Measurements from ENCODE around the gene NHS.
A peak's percentile ranks its signal among the peaks of the same experiment; 100 is the strongest.

NHS gene

GRCh38 chrX:17579026-17579425 is 204.0 kb downstream of the NHS start:
- Histone ChIP-seq H2AFZ (ENCODE audit: low read length, unreplicated experiment) (no peak overlapping the region), H3K4me1 (ENCODE audit: control insufficient read depth, insufficient read depth, low read length, unreplicated experiment) (peaks cover 22% of the 10 kb centered on the region), H3K27me3 (ENCODE audit: insufficient read depth, low read length) (no peaks in the 10 kb centered on the region), H3K4me3 (ENCODE audit: low read depth, low read length) (no peak overlapping the region), H3K79me2 (ENCODE audit: control insufficient read depth, insufficient read depth, low read length, unreplicated experiment) (peaks cover 4% of the 10 kb centered on the region), H3K36me3 (ENCODE audit: insufficient read depth, low read length) (no peaks in the 10 kb centered on the region), H3K27ac (ENCODE audit: low read depth, low read length) (no peak overlapping the region)

- Histone ChIP-seq H3K27ac (ENCODE audit: low read depth, low read length) (peak overlapping the region; percentile 43; the same call in 1 of the 2 replicates), H3K27me3 (ENCODE audit: insufficient read depth, low read length) (no peaks in the 10 kb centered on the region)
These were observed 205.6 kb downstream of the NHS start for GRCh38 chrX:17580539-17581152.

GRCh38 chrX:17581641-17582040 is 206.6 kb downstream of the NHS start:
- H3K4me1 ChIP-seq (ENCODE audit: control insufficient read depth, insufficient read depth, low read length, unreplicated experiment), result peaks cover 29% of the 10 kb centered on the region
- no peaks in the 10 kb centered on the region for H3K27me3 ChIP-seq (ENCODE audit: insufficient read depth, low read length)

More at GRCh38 chrX:17580539-17581152, 205.6 kb downstream of the NHS start:
- Histone ChIP-seq H2AFZ (ENCODE audit: low read length, unreplicated experiment) (no peak overlapping the region), H3K79me2 (ENCODE audit: control insufficient read depth, insufficient read depth, low read length, unreplicated experiment) (peaks cover 4% of the 10 kb centered on the region), H3K36me3 (ENCODE audit: insufficient read depth, low read length) (no peaks in the 10 kb centered on the region), H3K4me3 (ENCODE audit: low read depth, low read length) (peak overlapping the region; percentile 19; the same call in 1 of the 2 replicates), H3K4me1 (ENCODE audit: control insufficient read depth, insufficient read depth, low read length, unreplicated experiment) (peaks cover 29% of the 10 kb centered on the region)

GRCh38 chrX:17584248-17584681 is 209.3 kb downstream of the NHS start:
- Histone ChIP-seq H3K27me3 (ENCODE audit: insufficient read depth, low read length) (no peaks in the 10 kb centered on the region), H2AFZ (ENCODE audit: low read length, unreplicated experiment) (peak overlapping the region; percentile 25), H3K27ac (ENCODE audit: low read depth, low read length) (peak overlapping the region; percentile 64), H3K4me1 (ENCODE audit: control insufficient read depth, insufficient read depth, low read length, unreplicated experiment) (peaks cover 29% of the 10 kb centered on the region), H3K4me3 (ENCODE audit: low read depth, low read length) (peak overlapping the region; percentile 37; the same call in 1 of the 2 replicates), H3K36me3 (ENCODE audit: insufficient read depth, low read length) (no peaks in the 10 kb centered on the region), H3K79me2 (ENCODE audit: control insufficient read depth, insufficient read depth, low read length, unreplicated experiment) (no peaks in the 10 kb centered on the region)

More at GRCh38 chrX:17581641-17582040, 206.6 kb downstream of the NHS start:
- Histone ChIP-seq H3K36me3 (ENCODE audit: insufficient read depth, low read length) (no peaks in the 10 kb centered on the region), H2AFZ (ENCODE audit: low read length, unreplicated experiment) (no peak overlapping the region), H3K4me3 (ENCODE audit: low read depth, low read length) (no peak overlapping the region), H3K79me2 (ENCODE audit: control insufficient read depth, insufficient read depth, low read length, unreplicated experiment) (peaks cover 4% of the 10 kb centered on the region), H3K27ac (ENCODE audit: low read depth, low read length) (no peak overlapping the region)

GRCh38 chrX:17585006-17585405 is 210.0 kb downstream of the NHS start:
- no peaks in the 10 kb centered on the region for H3K27me3 ChIP-seq (ENCODE audit: insufficient read depth, low read length)
- H2AFZ ChIP-seq (ENCODE audit: low read length, unreplicated experiment), result no peak overlapping the region
- H3K36me3 ChIP-seq (ENCODE audit: insufficient read depth, low read length), result no peaks in the 10 kb centered on the region
- H3K79me2 ChIP-seq (ENCODE audit: control insufficient read depth, insufficient read depth, low read length, unreplicated experiment), result no peaks in the 10 kb centered on the region
- H3K4me1 ChIP-seq (ENCODE audit: control insufficient read depth, insufficient read depth, low read length, unreplicated experiment), result peaks cover 29% of the 10 kb centered on the region
- H3K27ac ChIP-seq (ENCODE audit: low read depth, low read length), result peak overlapping the region; percentile 64; the same call in 1 of the 2 replicates
- no peak overlapping the region for H3K4me3 ChIP-seq (ENCODE audit: low read depth, low read length)

- no peaks in the 10 kb centered on the region for H3K27me3 ChIP-seq (ENCODE audit: insufficient read depth, low read length)
- H2AFZ ChIP-seq (ENCODE audit: low read length, unreplicated experiment), result no peak overlapping the region
- no peak overlapping the region for H3K27ac ChIP-seq (ENCODE audit: low read depth, low read length)
- no peaks in the 10 kb centered on the region for H3K79me2 ChIP-seq (ENCODE audit: control insufficient read depth, insufficient read depth, low read length, unreplicated experiment)
- peaks cover 28% of the 10 kb centered on the region for H3K4me1 ChIP-seq (ENCODE audit: control insufficient read depth, insufficient read depth, low read length, unreplicated experiment)
- H3K4me3 ChIP-seq (ENCODE audit: low read depth, low read length), result no peak overlapping the region
- H3K36me3 ChIP-seq (ENCODE audit: insufficient read depth, low read length), result no peaks in the 10 kb centered on the region
These were observed 212.4 kb downstream of the NHS start for GRCh38 chrX:17587366-17587765.

GRCh38 chrX:17588303-17588702 is 213.3 kb downstream of the NHS start:
- H2AFZ ChIP-seq (ENCODE audit: low read length, unreplicated experiment), result no peak overlapping the region
- no peak overlapping the region for H3K27ac ChIP-seq (ENCODE audit: low read depth, low read length)
- H3K4me1 ChIP-seq (ENCODE audit: control insufficient read depth, insufficient read depth, low read length, unreplicated experiment), result peaks cover 26% of the 10 kb centered on the region
- H3K79me2 ChIP-seq (ENCODE audit: control insufficient read depth, insufficient read depth, low read length, unreplicated experiment), result no peaks in the 10 kb centered on the region
- H3K36me3 ChIP-seq (ENCODE audit: insufficient read depth, low read length), result no peaks in the 10 kb centered on the region
- no peak overlapping the region for H3K4me3 ChIP-seq (ENCODE audit: low read depth, low read length)
- no peaks in the 10 kb centered on the region for H3K27me3 ChIP-seq (ENCODE audit: insufficient read depth, low read length)

- Histone ChIP-seq H3K4me3 (ENCODE audit: low read depth, low read length) (peak overlapping the region; percentile 82), H3K79me2 (ENCODE audit: control insufficient read depth, insufficient read depth, low read length, unreplicated experiment) (no peaks in the 10 kb centered on the region), H3K36me3 (ENCODE audit: insufficient read depth, low read length) (no peaks in the 10 kb centered on the region), H3K27me3 (ENCODE audit: insufficient read depth, low read length) (no peaks in the 10 kb centered on the region), H3K4me1 (ENCODE audit: control insufficient read depth, insufficient read depth, low read length, unreplicated experiment) (peaks cover 27% of the 10 kb centered on the region), H3K27ac (ENCODE audit: low read depth, low read length) (peak overlapping the region; percentile 74), H2AFZ (ENCODE audit: low read length, unreplicated experiment) (peak overlapping the region; percentile 96)
These were observed 216.1 kb downstream of the NHS start for GRCh38 chrX:17590892-17591740.

- Histone ChIP-seq H2AFZ (ENCODE audit: low read length, unreplicated experiment) (peak overlapping the region; percentile 90), H3K4me3 (ENCODE audit: low read depth, low read length) (peak overlapping the region; percentile 82), H3K79me2 (ENCODE audit: control insufficient read depth, insufficient read depth, low read length, unreplicated experiment) (no peaks in the 10 kb centered on the region)
These were observed 216.7 kb downstream of the NHS start for GRCh38 chrX:17591741-17592110.

GRCh38 chrX:17592117-17592516 is 217.1 kb downstream of the NHS start:
- Histone ChIP-seq H3K27me3 (ENCODE audit: insufficient read depth, low read length) (no peaks in the 10 kb centered on the region), H2AFZ (ENCODE audit: low read length, unreplicated experiment) (peak overlapping the region; percentile 90), H3K4me3 (ENCODE audit: low read depth, low read length) (peak overlapping the region; percentile 82), H3K27ac (ENCODE audit: low read depth, low read length) (peak overlapping the region; percentile 74), H3K79me2 (ENCODE audit: control insufficient read depth, insufficient read depth, low read length, unreplicated experiment) (no peaks in the 10 kb centered on the region), H3K4me1 (ENCODE audit: control insufficient read depth, insufficient read depth, low read length, unreplicated experiment) (peaks cover 35% of the 10 kb centered on the region), H3K36me3 (ENCODE audit: insufficient read depth, low read length) (no peaks in the 10 kb centered on the region)

More at GRCh38 chrX:17591741-17592110, 216.7 kb downstream of the NHS start:
- Histone ChIP-seq H3K36me3 (ENCODE audit: insufficient read depth, low read length) (no peaks in the 10 kb centered on the region), H3K27me3 (ENCODE audit: insufficient read depth, low read length) (no peaks in the 10 kb centered on the region), H3K4me1 (ENCODE audit: control insufficient read depth, insufficient read depth, low read length, unreplicated experiment) (peaks cover 33% of the 10 kb centered on the region), H3K27ac (ENCODE audit: low read depth, low read length) (peak overlapping the region; percentile 74)
